Karpas-422 (cell line): Measurements from ENCODE around the gene FBP1. TPM values are rescaled to one million over a fixed set of nuclear protein-coding genes. Genes with fewer than 3 reads are reported as not detected.
"Not testable (repeated sequence)": the region's sequence is repeated elsewhere in the genome, so short reads cannot be mapped to it uniquely, and the experiment has no call there.

ENCODE experiments used
- DNase-seq: peaks from one replicate; pipeline ENCODE4 v3.0.0-alpha.2; 2015
- H2AFZ ChIP-seq: fragments of 200-600 bp; sonication (generic); 2 replicates; pipeline ENCODE4 v1.6.1; 2014; ENCODE audit warnings: antibody characterized with exemption, low read length, mixed read lengths
- H3K27ac ChIP-seq: fragments of 200-600 bp; sonication (generic); 2 replicates; pipeline ENCODE4 v1.5.1; 2014; ENCODE audit warnings: mild to moderate bottlenecking, low read length, moderate library complexity
- H3K27me3 ChIP-seq: fragments of 200-600 bp; sonication (generic); 2 replicates; pipeline ENCODE4 v1.6.1; 2014; ENCODE audit warnings: low read length, mixed read lengths
- H3K36me3 ChIP-seq: fragments of 200-600 bp; sonication (generic); 2 replicates; pipeline ENCODE4 v1.6.1; 2014; ENCODE audit warnings: low read length, mixed read lengths; ENCODE audit not compliant: insufficient read depth
- H3K4me1 ChIP-seq: fragments of 200-600 bp; sonication (generic); 2 replicates; pipeline ENCODE4 v1.6.1; 2014; ENCODE audit warnings: mild to moderate bottlenecking, low read length, mixed read lengths
- H3K4me2 ChIP-seq: fragments of 200-600 bp; sonication (generic); 2 replicates; pipeline ENCODE4 v1.6.1; 2014; ENCODE audit warnings: low read length, low read depth, mild to moderate bottlenecking; ENCODE audit not compliant: poor library complexity, severe bottlenecking
- H3K4me3 ChIP-seq: fragments of 200-600 bp; sonication (generic); 2 replicates; pipeline ENCODE4 v1.5.1; 2014; ENCODE audit warnings: mild to moderate bottlenecking, antibody characterized with exemption, low read length, mixed read lengths
- H3K79me2 ChIP-seq: fragments of 200-600 bp; sonication (generic); 2 replicates; pipeline ENCODE4 v1.6.1; 2014; ENCODE audit warnings: mild to moderate bottlenecking, low read length, mixed read lengths
- H3K9ac ChIP-seq: fragments of 200-600 bp; sonication (generic); 2 replicates; pipeline ENCODE4 v1.6.0; 2014; ENCODE audit warnings: low read length
- H3K9me2 ChIP-seq: fragments of 200-600 bp; sonication (generic), shearing (Covaris generic); replicated peaks from 2 replicates; pipeline ENCODE4 v1.6.0; 2014; ENCODE audit warnings: mild to moderate bottlenecking, low read length, moderate library complexity; ENCODE audit not compliant: insufficient read depth
- H3K9me3 ChIP-seq: fragments of 300-700, 200-600 bp; sonication (generic); 2 replicates; pipeline ENCODE4 v1.6.1; 2014; ENCODE audit warnings: low read length, mixed read lengths
- H4K20me1 ChIP-seq: fragments of 200-600 bp; sonication (generic); 2 replicates; pipeline ENCODE4 v1.6.1; 2014; ENCODE audit warnings: mild to moderate bottlenecking, antibody characterized with exemption, low read length, low read depth; ENCODE audit not compliant: insufficient read depth
- total RNA-seq: library from RNA; depleted of rRNA; stranded (reverse); fragments of >200 nt; shearing (Covaris generic); gene quantifications from 2 replicates; pipeline ENCODE4 v1.2.3, GENCODE V29; 2014; ENCODE audit warnings: low replicate concordance

The FBP1 gene
- total RNA-seq, 1 experiment from 2014 or later, result not detected

- H2AFZ ChIP-seq, H3K9ac ChIP-seq, H3K79me2 ChIP-seq, DNase-seq, H4K20me1 ChIP-seq, H3K4me2 ChIP-seq, H3K27me3 ChIP-seq, H3K4me3 ChIP-seq, H3K4me1 ChIP-seq, H3K9me3 ChIP-seq, H3K36me3 ChIP-seq, H3K9me2 ChIP-seq, H3K27ac ChIP-seq: not testable (repeated sequence)
These were observed 46.6 kb downstream of the FBP1 start for GRCh38 chr9:94592683-94593082.

- no peaks in the 10 kb centered on the region for H3K27me3 ChIP-seq
- H3K9me3 ChIP-seq, result no peaks in the 10 kb centered on the region
- H3K9ac ChIP-seq, result no peak overlapping the region
- no peak overlapping the region for H3K27ac ChIP-seq
- H3K79me2 ChIP-seq, result no peaks in the 10 kb centered on the region
- H3K4me1 ChIP-seq, result no peaks in the 10 kb centered on the region
- H3K4me2 ChIP-seq, result no peak overlapping the region
- no peak overlapping the region for H3K4me3 ChIP-seq
- no peak overlapping the region for H2AFZ ChIP-seq
- no peaks in the 10 kb centered on the region for H3K9me2 ChIP-seq
- no peak for DNase-seq
- no peaks in the 10 kb centered on the region for H3K36me3 ChIP-seq
- no peaks in the 10 kb centered on the region for H4K20me1 ChIP-seq
These were observed 47.4 kb downstream of the FBP1 start for GRCh38 chr9:94591876-94592275.

DNA sequence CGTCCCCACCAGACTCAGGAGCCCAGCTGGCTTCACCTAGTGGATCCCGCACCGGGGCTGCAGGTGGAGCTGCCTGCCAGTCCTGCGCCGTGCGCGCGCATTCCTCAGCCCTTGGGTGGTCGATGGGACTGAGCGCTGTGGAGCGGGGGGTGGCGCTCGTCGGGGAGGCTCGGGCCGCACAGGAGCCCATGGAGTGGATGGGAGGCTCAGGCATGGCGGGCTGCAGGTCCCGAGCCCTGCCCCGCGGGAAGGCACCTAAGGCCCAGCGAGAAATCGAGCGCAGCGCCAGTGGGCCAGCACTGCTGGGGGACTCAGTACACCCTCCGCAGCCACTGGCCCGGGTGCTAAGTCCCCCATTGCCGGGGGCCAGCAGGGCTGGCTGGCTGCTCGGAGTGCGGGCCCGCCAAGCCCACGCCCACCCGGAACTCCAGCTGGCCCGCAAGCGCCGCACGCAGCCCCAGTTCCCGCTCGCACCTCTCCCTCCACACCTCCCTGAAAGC, 48.2 kb downstream of the FBP1 start:
- H3K9me3 ChIP-seq, H4K20me1 ChIP-seq, H3K27me3 ChIP-seq, H3K4me1 ChIP-seq, H3K9me2 ChIP-seq, H3K36me3 ChIP-seq, H3K27ac ChIP-seq, DNase-seq, H3K4me3 ChIP-seq, H3K9ac ChIP-seq, H3K79me2 ChIP-seq, H2AFZ ChIP-seq, H3K4me2 ChIP-seq: not testable (repeated sequence)

- no peak overlapping the region for H2AFZ ChIP-seq
- H3K9me3 ChIP-seq, result no peaks in the 10 kb centered on the region
- no peak for DNase-seq
- H3K9me2 ChIP-seq, result no peaks in the 10 kb centered on the region
- H4K20me1 ChIP-seq, result no peaks in the 10 kb centered on the region
- H3K79me2 ChIP-seq, result no peaks in the 10 kb centered on the region
- no peak overlapping the region for H3K4me3 ChIP-seq
- H3K4me1 ChIP-seq, result no peaks in the 10 kb centered on the region
- no peaks in the 10 kb centered on the region for H3K27me3 ChIP-seq
- no peak overlapping the region for H3K4me2 ChIP-seq
- H3K9ac ChIP-seq, result no peak overlapping the region
- no peak overlapping the region for H3K27ac ChIP-seq
- H3K36me3 ChIP-seq, result no peaks in the 10 kb centered on the region
These were observed 50.6 kb downstream of the FBP1 start for GRCh38 chr9:94588681-94589080.

DNA sequence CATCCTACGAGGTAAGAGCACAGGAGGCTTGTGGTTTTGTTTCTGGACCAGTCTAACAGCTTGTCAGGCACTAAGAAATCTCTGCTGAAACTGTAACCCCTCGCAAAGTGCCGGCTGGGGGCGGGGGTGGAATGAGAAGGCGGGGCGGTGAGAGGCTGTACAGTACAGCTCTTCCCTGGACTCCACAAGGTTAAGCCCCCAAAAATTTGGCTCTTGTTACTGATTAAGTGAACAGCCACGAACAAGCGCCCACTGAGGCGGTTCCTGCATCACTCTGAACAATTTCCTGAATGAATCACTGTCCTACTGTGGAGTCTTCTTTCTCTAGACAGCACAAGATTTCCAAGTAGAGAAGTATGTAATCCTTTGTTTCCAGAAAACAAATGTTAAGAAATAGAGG, 52.5 kb downstream of the FBP1 start:
- Histone ChIP-seq H3K36me3 (no peaks in the 10 kb centered on the region), H3K79me2 (no peaks in the 10 kb centered on the region), H3K4me1 (no peaks in the 10 kb centered on the region), H3K9me2 (no peaks in the 10 kb centered on the region), H3K9ac (no peak overlapping the region), H3K4me2 (no peak overlapping the region), H3K9me3 (no peaks in the 10 kb centered on the region), H3K27ac (no peak overlapping the region), H3K4me3 (no peak overlapping the region), H2AFZ (no peak overlapping the region), H4K20me1 (no peaks in the 10 kb centered on the region), H3K27me3 (no peaks in the 10 kb centered on the region)
- DNase-seq, result no peak

DNA sequence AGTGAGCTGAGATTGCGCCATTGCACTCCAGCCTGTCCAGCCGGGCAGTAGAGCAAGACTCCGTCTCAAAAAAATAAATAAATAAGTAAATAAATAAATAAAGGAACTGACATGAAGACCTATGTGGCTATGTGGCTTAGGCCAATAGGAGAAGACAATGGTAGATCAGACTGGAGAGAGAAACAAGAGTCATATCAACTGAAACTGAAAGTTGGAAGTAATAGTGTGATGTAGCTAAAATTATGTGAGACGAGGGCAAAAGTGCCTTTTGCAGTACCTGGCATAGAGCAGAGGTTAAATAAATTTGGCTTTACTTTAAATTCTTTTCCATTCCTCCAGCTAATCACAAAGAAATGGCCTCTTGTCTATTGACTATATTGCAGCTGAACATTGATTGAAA, 53.0 kb downstream of the FBP1 start:
- Histone ChIP-seq H4K20me1 (no peaks in the 10 kb centered on the region), H3K27me3 (no peaks in the 10 kb centered on the region), H3K4me1 (no peaks in the 10 kb centered on the region), H3K4me2 (no peak overlapping the region), H3K4me3 (no peak overlapping the region), H3K36me3 (no peaks in the 10 kb centered on the region), H3K79me2 (no peaks in the 10 kb centered on the region), H3K9ac (no peak overlapping the region), H3K9me2 (no peaks in the 10 kb centered on the region), H2AFZ (no peak overlapping the region), H3K9me3 (no peaks in the 10 kb centered on the region), H3K27ac (no peak overlapping the region)
- no peak for DNase-seq

DNA sequence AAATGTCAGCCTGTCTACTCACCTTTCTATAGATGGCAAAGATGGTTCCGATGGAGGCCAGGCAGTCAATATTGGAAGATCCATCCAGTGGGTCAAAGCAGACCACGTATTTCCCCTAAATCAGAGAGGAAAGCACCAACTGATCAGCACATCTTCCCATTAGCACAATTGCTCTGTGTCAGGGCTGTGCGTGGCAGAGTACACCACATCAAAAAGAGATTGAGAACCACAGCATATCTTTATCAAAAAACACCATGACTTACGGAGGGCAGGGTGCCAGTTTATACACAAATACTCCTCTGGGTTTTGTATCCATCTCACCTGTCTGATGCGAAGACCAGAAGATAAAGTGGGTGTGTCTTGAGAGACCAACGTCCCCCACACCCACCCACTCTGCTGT, 54.8 kb downstream of the FBP1 start:
- no peaks in the 10 kb centered on the region for H3K9me3 ChIP-seq
- H2AFZ ChIP-seq, result no peak overlapping the region
- no peaks in the 10 kb centered on the region for H3K9me2 ChIP-seq
- no peak overlapping the region for H3K27ac ChIP-seq
- H3K36me3 ChIP-seq, result no peaks in the 10 kb centered on the region
- H3K79me2 ChIP-seq, result no peaks in the 10 kb centered on the region
- H4K20me1 ChIP-seq, result no peaks in the 10 kb centered on the region
- no peak for DNase-seq
- H3K27me3 ChIP-seq, result no peaks in the 10 kb centered on the region
- H3K4me2 ChIP-seq, result no peak overlapping the region
- H3K4me3 ChIP-seq, result no peak overlapping the region
- no peaks in the 10 kb centered on the region for H3K4me1 ChIP-seq
- H3K9ac ChIP-seq, result no peak overlapping the region

GRCh38 chr9:94581728-94582127, 57.6 kb downstream of the FBP1 start:
- no peak overlapping the region for H3K4me2 ChIP-seq
- no peaks in the 10 kb centered on the region for H3K9me3 ChIP-seq
- DNase-seq, result no peak
- H3K79me2 ChIP-seq, result no peaks in the 10 kb centered on the region
- no peaks in the 10 kb centered on the region for H4K20me1 ChIP-seq
- H3K27ac ChIP-seq, result no peak overlapping the region
- no peaks in the 10 kb centered on the region for H3K4me1 ChIP-seq
- H3K36me3 ChIP-seq, result no peaks in the 10 kb centered on the region
- no peak overlapping the region for H2AFZ ChIP-seq
- H3K27me3 ChIP-seq, result no peaks in the 10 kb centered on the region
- H3K9me2 ChIP-seq, result no peaks in the 10 kb centered on the region
- H3K9ac ChIP-seq, result no peak overlapping the region
- H3K4me3 ChIP-seq, result no peak overlapping the region

- no peaks in the 10 kb centered on the region for H3K4me1 ChIP-seq
- no peak overlapping the region for H3K4me2 ChIP-seq
- H2AFZ ChIP-seq, result no peak overlapping the region
- H3K79me2 ChIP-seq, result no peaks in the 10 kb centered on the region
- H3K9ac ChIP-seq, result no peak overlapping the region
- H3K9me3 ChIP-seq, result no peaks in the 10 kb centered on the region
- H3K9me2 ChIP-seq, result no peaks in the 10 kb centered on the region
- DNase-seq, result no peak
- H3K27ac ChIP-seq, result no peak overlapping the region
- H3K27me3 ChIP-seq, result no peaks in the 10 kb centered on the region
- no peak overlapping the region for H3K4me3 ChIP-seq
- H3K36me3 ChIP-seq, result no peaks in the 10 kb centered on the region
- H4K20me1 ChIP-seq, result no peaks in the 10 kb centered on the region
These were observed 61.7 kb downstream of the FBP1 start for GRCh38 chr9:94577571-94577970.
